Astrocyte of the spinal cord (primary cell): Measurements from ENCODE around the gene APOB.

Experiments used
- DNase-seq: peaks from one replicate; pipeline ENCODE4 v3.0.0; 2011; ENCODE audit warnings: low read depth, low spot score
- H3K4me3 ChIP-seq: 2 replicates; pipeline ENCODE4 v1.5.1; 2011; ENCODE audit warnings: low read depth, mild to moderate bottlenecking, low read length, moderate library complexity
- in situ Hi-C: cut with HindIII; loops from 2 replicates; pipeline ENCODE4 v1.10.0; 2017; ENCODE audit warnings: low sequenced_read_pairs
- TF ChIP-seq, protein P1 (sequence below): IDR thresholded peaks from 2 replicates; pipeline ENCODE4 v1.5.1; 2012; ENCODE audit warnings: low read depth, mild to moderate bottlenecking, low read length, inconsistent platforms

APOB gene

DNA sequence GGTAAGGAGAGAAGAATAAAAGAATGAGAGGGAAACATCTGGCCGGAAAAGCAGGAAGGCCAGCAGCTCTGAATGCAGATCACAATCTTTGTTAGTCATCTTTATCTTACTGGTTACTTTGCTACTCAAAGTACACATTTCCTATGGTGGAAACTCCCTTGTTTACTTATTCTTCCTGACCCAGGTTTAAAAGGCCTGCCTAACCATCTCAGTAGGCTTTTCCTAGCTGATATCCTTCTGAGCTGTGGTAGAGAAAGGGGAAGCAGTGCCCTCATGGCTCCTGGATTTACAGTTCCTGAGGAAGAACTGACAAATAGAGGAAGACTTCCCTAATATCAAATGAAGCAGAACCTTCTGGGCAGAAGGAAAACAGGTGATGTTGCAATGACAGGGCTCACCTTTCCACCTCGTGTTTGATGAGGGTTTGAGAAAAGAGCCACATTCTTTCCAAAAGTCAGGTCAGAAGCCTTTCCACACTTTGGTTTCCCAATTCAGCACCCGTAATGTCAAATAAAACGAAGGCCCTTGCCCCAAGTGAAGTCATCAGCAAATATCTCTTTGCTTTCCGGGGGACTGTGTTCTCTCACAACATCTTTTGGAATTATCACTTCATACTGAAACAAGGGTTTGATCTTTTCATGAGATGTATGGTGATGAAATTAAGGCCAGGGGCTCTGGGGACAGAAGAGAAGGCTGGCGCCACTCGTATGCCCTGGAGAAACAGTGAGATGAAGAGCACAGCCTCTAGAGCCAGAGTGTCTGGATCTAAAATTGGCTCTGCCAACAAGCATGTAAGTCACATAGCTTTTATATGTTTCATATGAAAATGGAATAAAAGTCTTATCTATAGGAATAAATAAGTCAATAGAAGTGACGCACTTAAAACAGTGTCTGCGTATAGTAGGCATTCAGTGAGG, 26.7 kb upstream of the APOB start:
- TF ChIP-seq, protein P1, sequence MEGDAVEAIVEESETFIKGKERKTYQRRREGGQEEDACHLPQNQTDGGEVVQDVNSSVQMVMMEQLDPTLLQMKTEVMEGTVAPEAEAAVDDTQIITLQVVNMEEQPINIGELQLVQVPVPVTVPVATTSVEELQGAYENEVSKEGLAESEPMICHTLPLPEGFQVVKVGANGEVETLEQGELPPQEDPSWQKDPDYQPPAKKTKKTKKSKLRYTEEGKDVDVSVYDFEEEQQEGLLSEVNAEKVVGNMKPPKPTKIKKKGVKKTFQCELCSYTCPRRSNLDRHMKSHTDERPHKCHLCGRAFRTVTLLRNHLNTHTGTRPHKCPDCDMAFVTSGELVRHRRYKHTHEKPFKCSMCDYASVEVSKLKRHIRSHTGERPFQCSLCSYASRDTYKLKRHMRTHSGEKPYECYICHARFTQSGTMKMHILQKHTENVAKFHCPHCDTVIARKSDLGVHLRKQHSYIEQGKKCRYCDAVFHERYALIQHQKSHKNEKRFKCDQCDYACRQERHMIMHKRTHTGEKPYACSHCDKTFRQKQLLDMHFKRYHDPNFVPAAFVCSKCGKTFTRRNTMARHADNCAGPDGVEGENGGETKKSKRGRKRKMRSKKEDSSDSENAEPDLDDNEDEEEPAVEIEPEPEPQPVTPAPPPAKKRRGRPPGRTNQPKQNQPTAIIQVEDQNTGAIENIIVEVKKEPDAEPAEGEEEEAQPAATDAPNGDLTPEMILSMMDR: no peak
- no peak overlapping the region for H3K4me3 ChIP-seq
- DNase-seq: no peak
- in situ Hi-C loops: no loop called here

DNA sequence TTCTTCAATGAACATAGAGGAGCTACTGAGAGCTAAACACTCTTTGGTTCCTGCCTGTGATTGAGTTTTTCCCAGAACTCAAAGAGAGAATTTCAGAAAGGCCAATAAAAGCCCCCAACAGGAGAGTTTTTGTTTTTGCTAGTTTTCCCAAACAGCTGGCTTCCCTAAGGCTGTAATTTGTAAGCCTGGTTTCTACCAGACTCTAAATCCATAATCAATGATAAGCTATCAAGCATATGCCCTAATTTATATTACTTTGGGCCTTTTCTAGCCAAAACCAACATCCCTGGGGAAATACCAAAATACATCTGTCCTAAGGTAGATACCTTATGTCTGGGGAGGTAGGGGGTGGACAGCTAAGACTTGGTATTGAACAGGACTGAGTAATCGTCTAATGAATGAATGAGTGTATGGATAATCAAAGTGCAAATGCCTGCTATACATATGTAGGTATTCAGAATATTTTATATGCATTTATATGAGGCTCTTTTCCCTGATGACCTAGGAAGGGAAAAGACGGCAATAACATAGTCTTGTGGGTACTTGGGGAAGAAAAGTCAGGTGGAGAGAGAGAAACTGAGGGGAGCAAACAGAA, 26.0 kb upstream of the APOB start:
- no peak for DNase-seq
- TF ChIP-seq, protein P1: no peak
- in situ Hi-C loops: no loop called here
- no peak overlapping the region for H3K4me3 ChIP-seq

DNA sequence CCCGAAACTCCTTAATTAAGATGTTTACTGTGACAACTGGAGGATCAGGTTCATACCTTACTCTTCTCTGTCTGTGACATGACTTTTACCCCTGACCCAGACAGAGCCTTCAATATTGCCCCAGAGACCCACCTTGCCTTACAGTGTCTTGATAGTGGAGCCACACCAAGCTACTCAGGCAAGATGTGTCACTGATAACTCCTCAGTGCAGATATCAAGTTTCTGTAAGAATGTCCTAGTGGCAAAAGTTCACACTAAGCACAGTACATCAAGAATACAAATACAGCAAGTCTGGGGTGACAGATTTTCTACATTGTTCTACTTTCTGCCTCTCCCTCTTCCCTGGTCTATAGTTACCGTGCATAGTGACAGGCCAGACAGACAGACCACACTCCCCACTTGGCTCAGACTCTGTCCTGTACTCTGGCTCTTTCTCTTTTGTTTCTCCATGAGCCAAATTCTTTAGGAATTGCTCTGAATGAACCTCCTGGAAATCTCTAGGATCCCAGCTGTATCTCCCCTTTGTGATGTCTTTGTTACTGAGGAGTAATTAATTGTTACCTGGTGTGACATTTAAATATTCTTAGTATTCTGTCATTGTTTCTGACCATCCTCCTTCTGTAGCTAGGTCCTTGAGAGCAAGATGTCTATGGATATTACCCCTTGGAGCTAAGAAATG, 24.1 kb upstream of the APOB start:
- TF ChIP-seq, protein P1: no peak
- in situ Hi-C loops: no loop called here

DNA sequence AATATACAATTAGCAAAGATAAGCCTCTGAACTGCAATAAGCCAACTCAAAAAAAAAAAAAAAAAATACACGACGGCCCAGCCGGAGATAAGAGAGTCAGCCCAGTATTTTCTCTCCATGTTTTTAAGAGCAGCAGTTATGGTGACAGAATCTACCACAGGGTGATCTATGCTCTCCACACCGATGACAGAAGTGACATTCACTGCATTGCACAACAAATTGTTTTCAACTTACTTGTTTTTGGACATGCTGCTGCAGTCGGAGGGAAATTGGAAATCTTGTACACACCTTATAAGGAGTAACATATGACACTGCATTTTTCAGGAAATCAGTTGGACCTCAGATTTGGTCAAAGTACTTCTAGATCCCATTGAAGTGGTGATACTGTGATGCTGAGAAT, 23.3 kb upstream of the APOB start:
- in situ Hi-C loops: no loop called here
- no peak for DNase-seq
- TF ChIP-seq, protein P1: no peak
- no peak overlapping the region for H3K4me3 ChIP-seq

More for the DNA sequence above, 24.1 kb upstream of the APOB start:
- no peak overlapping the region for H3K4me3 ChIP-seq
- DNase-seq: no peak

DNA sequence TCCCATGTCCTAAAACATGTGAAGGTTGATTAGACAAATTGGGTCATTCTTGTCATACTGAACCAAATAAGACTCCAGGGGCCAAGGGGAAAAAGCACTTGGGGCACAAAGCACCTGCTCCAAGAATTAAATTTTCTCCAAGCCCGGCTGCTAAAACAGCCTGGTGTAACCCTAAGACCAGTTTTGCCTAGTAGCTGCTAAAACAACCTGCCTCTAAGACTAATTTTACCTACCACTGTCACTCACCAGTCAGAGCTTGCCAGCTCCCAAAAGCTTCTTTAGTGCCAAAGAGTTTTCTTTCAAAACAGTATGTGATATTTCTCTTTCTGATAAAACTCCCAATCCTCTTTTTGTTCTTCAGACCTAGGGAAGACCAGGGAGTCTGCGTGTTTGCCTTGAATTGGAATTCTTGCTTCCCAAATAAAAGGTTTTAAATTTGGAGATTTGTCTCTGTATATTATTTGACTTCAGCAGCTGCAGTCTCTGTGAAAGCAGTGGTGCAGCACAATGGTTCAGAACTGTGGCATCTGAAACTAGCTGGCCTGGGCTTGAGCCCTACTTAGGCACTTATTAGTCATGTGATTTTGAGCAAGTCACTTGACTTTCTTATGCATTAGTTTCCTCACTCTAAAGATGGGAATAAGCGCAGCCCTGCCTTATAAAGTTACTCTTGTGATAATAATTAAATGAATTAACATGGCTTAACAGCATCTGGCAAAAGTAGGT, 16.2 kb upstream of the APOB start:
- no peak overlapping the region for H3K4me3 ChIP-seq
- in situ Hi-C loops: no loop called here
- TF ChIP-seq, protein P1: no peak
- DNase-seq: no peak

DNA sequence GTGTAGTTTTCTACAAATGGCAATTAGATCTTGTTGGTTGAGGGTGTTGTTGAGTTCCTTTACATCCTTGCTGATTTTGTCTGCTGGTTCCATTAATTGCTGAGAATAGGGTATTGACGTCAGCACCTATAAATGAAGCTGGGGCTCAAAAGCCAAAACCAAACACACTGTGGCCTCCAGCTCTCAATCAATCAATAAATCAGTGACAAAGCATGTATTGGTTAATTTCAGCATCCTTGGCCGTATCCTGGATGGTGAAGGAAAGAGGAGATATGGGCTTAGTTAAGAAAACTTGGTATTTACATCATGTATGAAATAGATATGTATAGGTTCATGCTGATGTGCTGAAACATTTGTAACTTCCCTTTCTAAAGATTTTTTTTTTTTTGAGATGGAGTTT, 13.2 kb upstream of the APOB start:
- H3K4me3 ChIP-seq: no peak overlapping the region
- TF ChIP-seq, protein P1: no peak
- no peak for DNase-seq
- in situ Hi-C loops: no loop called here
